Chondrocyte (in vitro differentiated cells): Measurements from ENCODE around the gene MYL2. TPM values are rescaled to one million over a fixed set of nuclear protein-coding genes. Genes with fewer than 3 reads are reported as not detected.

ENCODE experiments used
- DNase-seq: peaks from one replicate; pipeline ENCODE4 v3.0.0; 2021; ENCODE audit warnings: mixed read lengths, low spot score
- H3K27ac Mint-ChIP-seq: one replicate; pipeline ENCODE4 v1.8.0; 2021; ENCODE audit warnings: mild to moderate bottlenecking, moderate library complexity, mixed read lengths; ENCODE audit not compliant: unreplicated experiment
- H3K27me3 Mint-ChIP-seq: 2 replicates; pipeline ENCODE4 v1.8.0; 2021; ENCODE audit warnings: low read depth, mixed read lengths
- H3K36me3 Mint-ChIP-seq: 2 replicates; pipeline ENCODE4 v1.8.0; 2021; ENCODE audit warnings: low read depth, mixed read lengths
- H3K4me1 Mint-ChIP-seq: 2 replicates; pipeline ENCODE4 v1.8.0; 2021; ENCODE audit warnings: low read depth, mild to moderate bottlenecking, mixed read lengths
- H3K4me3 Mint-ChIP-seq: one replicate; pipeline ENCODE4 v1.8.0; 2021; ENCODE audit warnings: mild to moderate bottlenecking, moderate library complexity, mixed read lengths; ENCODE audit not compliant: unreplicated experiment
- H3K9me3 Mint-ChIP-seq: 2 replicates; pipeline ENCODE4 v1.8.0; 2021; ENCODE audit warnings: low read depth, mixed read lengths
- CTCF ChIP-seq: fragments of 200-600 bp; sonication (generic); IDR thresholded peaks from 2 replicates; pipeline ENCODE4 v1.5.0; 2021; ENCODE audit warnings: antibody characterized with exemption, mild to moderate bottlenecking, moderate library complexity
- total RNA-seq: library from RNA; stranded (reverse); gene quantifications from 3 replicates; pipeline ENCODE4 v1.2.1, GENCODE V29; 2021

Gene MYL2
- total RNA-seq, 1 donor from 2014 or later: not detected

GRCh38 chr12:110869803-110870202 is 50.6 kb downstream of the MYL2 start:
- Mint-ChIP-seq H3K9me3 (no peaks in the 10 kb centered on the region), H3K4me1 (no peaks in the 10 kb centered on the region), H3K27ac (no peak overlapping the region), H3K27me3 (peaks cover 24% of the 10 kb centered on the region), H3K4me3 (no peak overlapping the region), H3K36me3 (no peaks in the 10 kb centered on the region)
- TF ChIP-seq CTCF: no peak
- DNase-seq: no peak

- H3K4me1 Mint-ChIP-seq: no peaks in the 10 kb centered on the region
- H3K27ac Mint-ChIP-seq: no peak overlapping the region
- H3K36me3 Mint-ChIP-seq: no peaks in the 10 kb centered on the region
- no peaks in the 10 kb centered on the region for H3K9me3 Mint-ChIP-seq
- TF ChIP-seq CTCF: no peak
- no peak for DNase-seq
- H3K27me3 Mint-ChIP-seq: peaks cover 24% of the 10 kb centered on the region
- no peak overlapping the region for H3K4me3 Mint-ChIP-seq
These were observed 51.4 kb downstream of the MYL2 start for GRCh38 chr12:110869026-110869425.

GRCh38 chr12:110865521-110865920 is 54.9 kb downstream of the MYL2 start:
- H3K4me3 Mint-ChIP-seq: no peak overlapping the region
- no peak for DNase-seq
- peaks cover 15% of the 10 kb centered on the region for H3K27me3 Mint-ChIP-seq
- no peaks in the 10 kb centered on the region for H3K9me3 Mint-ChIP-seq
- H3K27ac Mint-ChIP-seq: no peak overlapping the region
- H3K4me1 Mint-ChIP-seq: no peaks in the 10 kb centered on the region
- no peak for TF ChIP-seq CTCF
- no peaks in the 10 kb centered on the region for H3K36me3 Mint-ChIP-seq

GRCh38 chr12:110863161-110863560 is 57.2 kb downstream of the MYL2 start:
- H3K27ac Mint-ChIP-seq: no peak overlapping the region
- H3K27me3 Mint-ChIP-seq: peaks cover 10% of the 10 kb centered on the region
- no peaks in the 10 kb centered on the region for H3K4me1 Mint-ChIP-seq
- TF ChIP-seq CTCF: no peak
- no peaks in the 10 kb centered on the region for H3K9me3 Mint-ChIP-seq
- no peak for DNase-seq
- no peaks in the 10 kb centered on the region for H3K36me3 Mint-ChIP-seq
- no peak overlapping the region for H3K4me3 Mint-ChIP-seq

GRCh38 chr12:110862329-110862728 is 58.0 kb downstream of the MYL2 start:
- no peak for TF ChIP-seq CTCF
- DNase-seq: no peak
- no peak overlapping the region for H3K27ac Mint-ChIP-seq
- H3K4me1 Mint-ChIP-seq: no peaks in the 10 kb centered on the region
- no peaks in the 10 kb centered on the region for H3K9me3 Mint-ChIP-seq
- no peaks in the 10 kb centered on the region for H3K36me3 Mint-ChIP-seq
- H3K27me3 Mint-ChIP-seq: peaks cover 10% of the 10 kb centered on the region
- no peak overlapping the region for H3K4me3 Mint-ChIP-seq
